ENCODE data around the gene LIME1.

LIME1 gene

GRCh38 chr20:63701329-63702035, 35.0 kb upstream of the LIME1 start:
- no peak for TF ChIP-seq CTCF (IDR thresholded peaks at IDR 0.05; ENCODE audit: borderline replicate concordance, control extremely low read depth, extremely low read depth, insufficient read depth, missing control alignments)
- no peak for DNase-seq (ENCODE audit: low spot score)
- in situ Hi-C loops (cut with MboI; ENCODE audit: low sequenced_read_pairs, unreplicated experiment) = loop anchor here (10.0 kb wide), 1 partner anchor 153 kb away; no protein-coding TSS in a partner anchor

GRCh38 chr20:63702036-63702665, 34.3 kb upstream of the LIME1 start:
- DNase-seq (ENCODE audit: low spot score) = no peak
- no peak for TF ChIP-seq CTCF (IDR thresholded peaks at IDR 0.05; ENCODE audit: borderline replicate concordance, control extremely low read depth, extremely low read depth, insufficient read depth, missing control alignments)
- in situ Hi-C loops (cut with MboI; ENCODE audit: low sequenced_read_pairs, unreplicated experiment) = loop anchor here (10.0 kb wide), 1 partner anchor 153 kb away; no protein-coding TSS in a partner anchor

GRCh38 chr20:63702751-63703470, 33.6 kb upstream of the LIME1 start:
- in situ Hi-C loops (cut with MboI; ENCODE audit: low sequenced_read_pairs, unreplicated experiment) = loop anchor here (10.0 kb wide), 1 partner anchor 152 kb away; no protein-coding TSS in a partner anchor
- TF ChIP-seq CTCF (IDR thresholded peaks at IDR 0.05; ENCODE audit: borderline replicate concordance, control extremely low read depth, extremely low read depth, insufficient read depth, missing control alignments) = no peak
- no peak for DNase-seq (ENCODE audit: low spot score)

- TF ChIP-seq CTCF (IDR thresholded peaks at IDR 0.05; ENCODE audit: borderline replicate concordance, control extremely low read depth, extremely low read depth, insufficient read depth, missing control alignments) = no peak
- in situ Hi-C loops (cut with MboI; ENCODE audit: low sequenced_read_pairs, unreplicated experiment) = loop anchor here (10.0 kb wide), 1 partner anchor 151 kb away; no protein-coding TSS in a partner anchor
- DNase-seq (ENCODE audit: low spot score) = no peak
Observed at GRCh38 chr20:63703471-63703975, 32.9 kb upstream of the LIME1 start.

GRCh38 chr20:63703976-63704748, 32.3 kb upstream of the LIME1 start:
- TF ChIP-seq CTCF (IDR thresholded peaks at IDR 0.05; ENCODE audit: borderline replicate concordance, control extremely low read depth, extremely low read depth, insufficient read depth, missing control alignments) = no peak
- DNase-seq (ENCODE audit: low spot score) = no peak
- in situ Hi-C loops (cut with MboI; ENCODE audit: low sequenced_read_pairs, unreplicated experiment) = loop anchor here (10.0 kb wide), 1 partner anchor 151 kb away; no protein-coding TSS in a partner anchor

Measured in GM13976 (cell line).